SK-N-SH treated with all-trans-retinoic acid at 6 μM for 48 hours (cell line): Measurements from ENCODE around the gene PEX13.
A peak's percentile ranks its signal among the peaks of the same experiment; 100 is the strongest.

ENCODE experiments used
- ATAC-seq: fragments of 200-7000 bp; cut with Tn5 transposase; 3 replicates; pipeline ENCODE4 v1.9.1; 2020; ENCODE audit warnings: mild to moderate bottlenecking, moderate library complexity
- ARNTL ChIP-seq: fragments of 450-650 bp; formaldehyde crosslinking; IDR thresholded peaks from 2 replicates; pipeline ENCODE4 v1.5.0; 2020; ENCODE audit warnings: low read depth, mild to moderate bottlenecking, moderate library complexity, borderline replicate concordance
- BACH2 ChIP-seq: fragments of 250-450 bp; sonication (Bioruptor Pico); IDR thresholded peaks from 2 replicates; pipeline ENCODE4 v1.9.0; 2021; ENCODE audit warnings: mild to moderate bottlenecking, borderline replicate concordance
- CREB5 ChIP-seq: fragments of 250-450 bp; sonication (Bioruptor Pico); IDR thresholded peaks from 2 replicates; pipeline ENCODE4 v1.5.1; 2020; ENCODE audit warnings: low read depth, mild to moderate bottlenecking, moderate library complexity
- CSDC2 ChIP-seq: fragments of 250-450 bp; sonication (Bioruptor Pico); IDR thresholded peaks from 2 replicates; pipeline ENCODE4 v1.5.0; 2020; ENCODE audit warnings: mild to moderate bottlenecking, moderate library complexity
- CSRNP3 ChIP-seq: fragments of 250-450 bp; sonication (Bioruptor Pico); IDR thresholded peaks from 2 replicates; pipeline ENCODE4 v1.5.1; 2021; ENCODE audit warnings: mild to moderate bottlenecking, moderate library complexity
- ESRRG ChIP-seq: fragments of 250-450 bp; sonication (Bioruptor Pico); IDR thresholded peaks from 2 replicates; pipeline ENCODE4 v1.6.1; 2021; ENCODE audit warnings: mild to moderate bottlenecking
- GLIS3 ChIP-seq: fragments of 250-450 bp; sonication (Bioruptor Pico); IDR thresholded peaks from 2 replicates; pipeline ENCODE4 v1.5.0; 2020; ENCODE audit warnings: mild to moderate bottlenecking, moderate library complexity
- ISL1 ChIP-seq: fragments of 250-450 bp; sonication (Bioruptor Pico); IDR thresholded peaks from 2 replicates; pipeline ENCODE4 v2.1.2; 2022; ENCODE audit warnings: mild to moderate bottlenecking, moderate library complexity
- OSR1 ChIP-seq: fragments of 250-450 bp; sonication (Bioruptor Pico); IDR thresholded peaks from 2 replicates; pipeline ENCODE4 v1.8.0; 2022; ENCODE audit warnings: moderate library complexity, mild to moderate bottlenecking, inconsistent platforms
- POU6F1 ChIP-seq: fragments of 250-450 bp; sonication (Bioruptor Pico); IDR thresholded peaks from 2 replicates; pipeline ENCODE4 v1.8.0; 2021; ENCODE audit warnings: low read depth, mild to moderate bottlenecking, moderate library complexity, borderline replicate concordance
- PPARA ChIP-seq: fragments of 250-450 bp; sonication (Bioruptor Pico); IDR thresholded peaks from 2 replicates; pipeline ENCODE4 v1.5.0; 2020; ENCODE audit warnings: mild to moderate bottlenecking, borderline replicate concordance
- RARB ChIP-seq: fragments of 250-450 bp; sonication (Bioruptor Pico); IDR thresholded peaks from 2 replicates; pipeline ENCODE4 v1.8.0; 2021; ENCODE audit warnings: mild to moderate bottlenecking, moderate library complexity
- SNAI2 ChIP-seq: fragments of 250-450 bp; sonication (Bioruptor Pico); IDR thresholded peaks from 2 replicates; pipeline ENCODE4 v1.5.0; 2020; ENCODE audit warnings: mild to moderate bottlenecking, moderate library complexity
- TCF4 ChIP-seq: fragments of 250-450 bp; sonication (Bioruptor Pico); IDR thresholded peaks from 2 replicates; pipeline ENCODE4 v1.8.0; 2021; ENCODE audit warnings: mild to moderate bottlenecking, moderate library complexity, borderline replicate concordance
- TOX ChIP-seq: fragments of 250-450 bp; sonication (Bioruptor Pico); IDR thresholded peaks from 2 replicates; pipeline ENCODE4 v1.8.0; 2021; ENCODE audit warnings: mild to moderate bottlenecking, moderate library complexity, borderline replicate concordance
- TSHZ2 ChIP-seq: fragments of 250-450 bp; sonication (Bioruptor Pico); IDR thresholded peaks from 2 replicates; pipeline ENCODE4 v1.5.0; 2020; ENCODE audit warnings: mild to moderate bottlenecking, moderate library complexity
- ZC3H10 ChIP-seq: fragments of 250-450 bp; sonication (Bioruptor Pico); IDR thresholded peaks from 2 replicates; pipeline ENCODE4 v1.5.1; 2021; ENCODE audit warnings: mild to moderate bottlenecking, moderate library complexity
- ZFP3 ChIP-seq: fragments of 250-450 bp; sonication (Bioruptor Pico); IDR thresholded peaks from 2 replicates; pipeline ENCODE4 v1.5.0; 2020; ENCODE audit warnings: mild to moderate bottlenecking, moderate library complexity
- ZFP30 ChIP-seq: fragments of 450-650 bp; formaldehyde crosslinking; IDR thresholded peaks from 2 replicates; pipeline ENCODE4 v1.5.0; 2022; ENCODE audit warnings: mild to moderate bottlenecking, moderate library complexity
- ZNF565 ChIP-seq: fragments of 450-650 bp; formaldehyde crosslinking; conservative IDR thresholded peaks from 2 replicates; pipeline ENCODE4 v1.5.0; 2020; ENCODE audit warnings: low read depth, mild to moderate bottlenecking, moderate library complexity
- ZNF70 ChIP-seq: fragments of 450-650 bp; formaldehyde crosslinking; IDR thresholded peaks from 2 replicates; pipeline ENCODE4 v1.5.0; 2020; ENCODE audit warnings: mild to moderate bottlenecking, moderate library complexity
- ZNF8 ChIP-seq: fragments of 450-650 bp; formaldehyde crosslinking; IDR thresholded peaks from 2 replicates; pipeline ENCODE4 v1.5.0; 2020; ENCODE audit warnings: mild to moderate bottlenecking, moderate library complexity

PEX13 gene

GRCh38 chr2:61017556-61018317 is at the start of gene PEX13, which contains the start of gene PUS10:
Gene PEX13 (plus strand): TSS chr2:61017720. CDS start chr2:61017760, 40 bp downstream.
Gene PUS10 (minus strand): TSS chr2:61018255. CDS start chr2:61011890, 6,365 bp downstream.
- ATAC-seq: peak; percentile 98
- TF ChIP-seq CSDC2 (CRISPR knock-in tag): no peak
- 0 out of 2 replicates have a peak, but pooled peaks have one; percentile 7 for TF ChIP-seq TSHZ2
- 0 out of 2 replicates have a peak, but pooled peaks have one; percentile 34 for TF ChIP-seq ZNF70 (CRISPR knock-in tag)

GRCh38 chr2:60972889-60973656 is 44.4 kb upstream of the PEX13 start:
- ATAC-seq: no peak
- TF ChIP-seq ZC3H10 (CRISPR knock-in tag) (no peak), ZFP30 (CRISPR knock-in tag) (no peak), CREB5 (CRISPR knock-in tag) (no peak), ZNF565 (no peak), PPARA (CRISPR knock-in tag) (no peak), TCF4 (no peak), ZNF70 (CRISPR knock-in tag) (no peak), ZNF8 (no peak), TOX (no peak), ARNTL (CRISPR knock-in tag) (no peak), POU6F1 (CRISPR knock-in tag) (no peak), OSR1 (no peak), BACH2 (CRISPR knock-in tag) (no peak), RARB (no peak), ZFP3 (CRISPR knock-in tag) (no peak), ESRRG (CRISPR knock-in tag) (no peak), GLIS3 (CRISPR knock-in tag) (no peak), TSHZ2 (no peak), CSDC2 (CRISPR knock-in tag) (no peak)

- TF ChIP-seq CREB5 (CRISPR knock-in tag) (no peak), TOX (no peak), ZNF8 (no peak), ISL1 (CRISPR knock-in tag) (no peak), CSDC2 (CRISPR knock-in tag) (no peak), CSRNP3 (CRISPR knock-in tag) (no peak), GLIS3 (CRISPR knock-in tag) (no peak), TCF4 (no peak), BACH2 (CRISPR knock-in tag) (no peak), RARB (no peak), ZNF565 (no peak), ZFP30 (CRISPR knock-in tag) (no peak), POU6F1 (CRISPR knock-in tag) (no peak), ZNF70 (CRISPR knock-in tag) (no peak), SNAI2 (CRISPR knock-in tag) (no peak)
- ATAC-seq: no peak
These were observed 43.8 kb upstream of the PEX13 start for GRCh38 chr2:60973705-60974104.
